RWPE1 (cell line): ENCODE measurements around the gene CFAP61.

Source experiments
- CTCF ChIA-PET: fragments of 350-600 bp; sonication (Branson Sonifier 250); formaldehyde crosslinking; extraction: SDS; loops from one replicate; lab custom pipeline; 2021; lab: Yijun Ruan, JAX
- POLR2A ChIA-PET: fragments of 400-600 bp; formaldehyde crosslinking; extraction: SDS; loops from one replicate; lab custom pipeline; 2020; ENCODE audit warnings: antibody characterized with exemption; ENCODE audit not compliant: low non-redundant PET; lab: Yijun Ruan, JAX
- DNase-seq: peaks from one replicate; pipeline ENCODE4 v3.0.0; 2012; ENCODE audit warnings: low spot score
- H3K27ac ChIP-seq: fragments of 450-650 bp; 2 replicates; pipeline ENCODE4 v1.5.1; 2017
- CTCF ChIP-seq: fragments of 450-650 bp; conservative IDR thresholded peaks from 2 replicates; pipeline ENCODE4 v1.5.1; 2017; ENCODE audit warnings: low read depth, mild to moderate bottlenecking

CFAP61 gene

GRCh38 chr20:20366876-20367574 is 314.7 kb downstream of the CFAP61 start:
- DNase-seq: no peak
- ChIA-PET POLR2A (interaction anchor here (0.6 kb wide), 1 partner anchor 192 kb away, joined by 6 read pairs; no protein-coding TSS in a partner anchor), CTCF (no interaction called here)
- TF ChIP-seq CTCF: no peak
- no peak overlapping the region for H3K27ac ChIP-seq

- no peak for TF ChIP-seq CTCF
- H3K27ac ChIP-seq: no peak within 1 kb of the TSS
- DNase-seq: no peak
- POLR2A ChIA-PET: no interaction called here
- CTCF ChIA-PET: no interaction called here
Observed at GRCh38 chr20:20367575-20368417, 315.5 kb downstream of the CFAP61 start, which contains the start of gene INSM1. TSS of gene INSM1 (plus strand) at chr20:20368104. CDS start at chr20:20368268, 164 bp downstream.

- CTCF ChIA-PET: interaction anchor here (1.3 kb wide), 1 partner anchor 9 kb away, joined by 5 read pairs; no protein-coding TSS in a partner anchor
- H3K27ac ChIP-seq: no peak overlapping the region
- POLR2A ChIA-PET: no interaction called here
- no peak for TF ChIP-seq CTCF
- DNase-seq: no peak
Observed at GRCh38 chr20:20368418-20369249, 316.3 kb downstream of the CFAP61 start.

GRCh38 chr20:20369250-20370093 is 317.1 kb downstream of the CFAP61 start:
- ChIA-PET POLR2A (no interaction called here), CTCF (interaction anchor here (0.5 to 1.3 kb wide), 5 partner anchors 10 to 457 kb away, joined by 3 to 5 read pairs (median 3); no protein-coding TSS in a partner anchor)
- H3K27ac ChIP-seq: no peak overlapping the region
- no peak for TF ChIP-seq CTCF
- DNase-seq: no peak

GRCh38 chr20:20370094-20370575 is 317.8 kb downstream of the CFAP61 start:
- POLR2A ChIA-PET: no interaction called here
- CTCF ChIA-PET: interaction anchor here (0.5 to 1.3 kb wide), 5 partner anchors 11 to 456 kb away, joined by 3 to 5 read pairs (median 3); no protein-coding TSS in a partner anchor
- no peak for TF ChIP-seq CTCF
- H3K27ac ChIP-seq: no peak overlapping the region
- no peak for DNase-seq
